Lung (tissue), 12 donors: ENCODE results near the gene FOXP4. TPM values are rescaled to one million over a fixed set of nuclear protein-coding genes. Genes with fewer than 3 reads are reported as not detected.

Source experiments
- ATAC-seq: fragments of 200-7000 bp; cut with Tn5 transposase; one replicate; pipeline ENCODE4 v1.9.1; 2020; ENCODE audit warnings: moderate number of reproducible peaks; ENCODE audit not compliant: insufficient read depth, low FRiP score
- DNase-seq, 3 donors: peaks; one replicate each; pipeline ENCODE4 v3.0.0-alpha.2; 2013 to 2017
- H3K27ac ChIP-seq, 2 donors: one replicate each; pipeline ENCODE4 v1.5.1; 2013; ENCODE audit warnings: mild to moderate bottlenecking in 2 of 2, moderate library complexity in 2 of 2, control low read depth in 1 of 2, inconsistent platforms in 1 of 2, low read depth in 1 of 2, low read length in 1 of 2
- H3K27me3 ChIP-seq, 3 donors: one replicate each; pipeline ENCODE4 v1.5.1; 2013; ENCODE audit warnings: low read length in 2 of 3; ENCODE audit not compliant: control insufficient read depth in 3 of 3, insufficient read depth in 3 of 3
- H3K36me3 ChIP-seq, 4 donors: one replicate each; pipeline ENCODE4 v1.5.1; 2013; ENCODE audit warnings: low read length in 4 of 4, mild to moderate bottlenecking in 1 of 4, moderate library complexity in 1 of 4; ENCODE audit not compliant: control insufficient read depth in 4 of 4, insufficient read depth in 4 of 4
- H3K4me1 ChIP-seq, 5 donors: one replicate each; pipeline ENCODE4 v1.5.1; 2013; ENCODE audit warnings: low read length in 5 of 5, mild to moderate bottlenecking in 2 of 5, moderate library complexity in 1 of 5; ENCODE audit not compliant: control insufficient read depth in 5 of 5, insufficient read depth in 5 of 5
- H3K4me3 ChIP-seq: one replicate; pipeline ENCODE4 v1.5.1; 2013; ENCODE audit warnings: mild to moderate bottlenecking, control low read depth, moderate library complexity
- H3K9ac ChIP-seq, 2 donors: one replicate each; pipeline ENCODE4 v1.5.1; 2013; ENCODE audit warnings: low read length in 2 of 2, control low read depth in 1 of 2; ENCODE audit not compliant: insufficient read depth in 1 of 2
- H3K9me3 ChIP-seq, 4 donors: one replicate each; pipeline ENCODE4 v1.5.1; 2013; ENCODE audit warnings: low read length in 3 of 4, mild to moderate bottlenecking in 1 of 4, moderate library complexity in 1 of 4; ENCODE audit not compliant: control insufficient read depth in 4 of 4, insufficient read depth in 3 of 4
- CTCF ChIP-seq: IDR thresholded peaks from 2 replicates; pipeline ENCODE4 v1.5.1; 2012; ENCODE audit warnings: mild to moderate bottlenecking; ENCODE audit errors: control extremely low read depth, extremely low read depth
- WGBS, 2 donors: extraction: QIAGEN DNeasy Blood & Tissue Kit; methylation state at CpG; one replicate each; pipeline ENCODE4 v1.1.7; 2013; 5-methylcytosine and 5-hydroxymethylcytosine counted together
- polyA plus RNA-seq, 2 donors: library from polyadenylated mRNA; stranded (reverse); fragments of 200-250 nt; gene quantifications; one replicate each; pipeline ENCODE4 v1.2.1, GENCODE V29; 2013
- total RNA-seq, 2 donors: library from RNA; depleted of rRNA in 1 of 2; stranded (reverse); fragments of >200 nt in 1 of 2; gene quantifications; one replicate each; pipeline ENCODE4 v1.2.1, GENCODE V29; 2014 to 2021
- donor health status: control.
- donor health status: control.
- donor health status: Bipolar disorder and iron deficiency.
- donor health status: healthy.
- donor health status: DM: yes; HTN: yes; CAD: no.

The FOXP4 gene
- total and polyA plus RNA-seq, 4 donors, result 12.8 to 35.0 (median 22.2) TPM

- ATAC-seq, result no peak
- Histone ChIP-seq H3K27me3 (peaks cover 0 to 9% (median 6%) of the 10 kb centered on the region in 3 donors), H3K4me3 (peak overlapping the region; percentile 59), H3K9ac (no peak overlapping the region), H3K27ac (peak overlapping the region in 1 of 2 donors; percentile 33), H3K9me3 (no peaks in the 10 kb centered on the region), H3K36me3 (peaks cover 0 to 7% (median 2%) of the 10 kb centered on the region in 4 donors), H3K4me1 (peaks cover 0 to 33% (median 18%) of the 10 kb centered on the region in 5 donors)
- DNase-seq, result no peak
- no peak for TF ChIP-seq CTCF
- 2 to 10% methylated on average over 21 of the region's 21 CpGs for WGBS, 2 donors
Observed at GRCh38 chr6:41547799-41548097, 1.6 kb downstream of the FOXP4 start.

- Histone ChIP-seq H3K4me1 (peaks cover 0 to 35% (median 18%) of the 10 kb centered on the region in 5 donors), H3K36me3 (peaks cover 0 to 7% (median 2%) of the 10 kb centered on the region in 4 donors), H3K27ac (peak overlapping the region in 1 of 2 donors; percentile 33), H3K4me3 (peak overlapping the region; percentile 59), H3K9ac (no peak overlapping the region), H3K27me3 (peaks cover 0 to 9% (median 6%) of the 10 kb centered on the region in 3 donors), H3K9me3 (no peaks in the 10 kb centered on the region)
- DNase-seq (no peak), ATAC-seq (no peak)
- no peak for TF ChIP-seq CTCF
- 18 to 33% methylated on average over 50 of the region's 50 CpGs for WGBS, 2 donors
Observed at GRCh38 chr6:41548098-41548840, 2.1 kb downstream of the FOXP4 start.

DNA sequence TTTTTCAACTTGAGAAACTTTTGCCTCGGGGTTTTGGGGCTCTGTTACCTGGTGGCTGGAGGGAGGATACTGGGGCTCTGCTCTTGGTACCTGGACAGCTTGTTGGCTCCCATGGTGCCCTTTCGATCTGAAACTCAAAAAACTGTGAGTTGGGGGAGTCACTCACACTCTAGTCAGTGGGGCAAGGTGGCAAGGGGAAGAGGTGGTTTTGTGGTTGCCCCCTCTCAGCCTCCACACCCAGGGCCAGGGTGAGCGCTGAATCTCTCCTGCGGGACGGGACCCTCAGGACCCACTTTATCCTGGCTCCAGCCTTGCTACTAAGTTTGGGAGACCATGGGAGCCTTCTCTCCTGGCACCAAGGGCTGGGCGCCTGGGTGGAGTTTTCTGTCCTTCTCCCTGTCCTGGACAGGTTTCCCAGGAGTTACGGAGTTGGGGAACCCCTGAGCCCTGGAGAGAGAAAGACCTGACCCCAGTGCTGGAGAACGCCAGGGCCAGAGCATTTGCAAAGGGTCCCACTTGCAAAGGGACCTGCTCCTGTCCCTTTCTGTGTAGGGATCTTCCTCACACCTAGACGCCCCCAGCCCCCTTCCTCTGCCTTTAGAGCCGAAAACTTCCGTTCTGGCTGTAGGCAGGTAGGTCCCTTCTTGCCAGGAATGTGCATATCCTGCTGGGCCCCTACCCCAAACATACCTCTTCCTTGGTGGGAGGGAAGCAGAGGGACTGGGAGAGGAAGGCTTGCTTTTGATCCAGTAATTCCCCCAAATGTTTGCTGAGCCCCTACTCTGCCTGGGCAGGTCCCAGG is 2.9 kb downstream of the FOXP4 start:
- no peak overlapping the region for H3K9ac ChIP-seq
- DNase-seq (no peak), ATAC-seq (no peak)
- peaks cover 0 to 35% (median 18%) of the 10 kb centered on the region in 5 donors for H3K4me1 ChIP-seq
- peaks cover 0 to 9% (median 6%) of the 10 kb centered on the region in 3 donors for H3K27me3 ChIP-seq
- no peak overlapping the region for H3K4me3 ChIP-seq
- H3K9me3 ChIP-seq, result no peaks in the 10 kb centered on the region
- peaks cover 0 to 7% (median 2%) of the 10 kb centered on the region in 4 donors for H3K36me3 ChIP-seq
- 63 to 69% methylated on average over 11 of the region's 11 CpGs for WGBS, 2 donors
- no peak overlapping the region for H3K27ac ChIP-seq
- no peak for TF ChIP-seq CTCF
